ENCODE measurements around the gene SYT12. TPM values are rescaled to one million over a fixed set of nuclear protein-coding genes. Genes with fewer than 3 reads are reported as not detected.
A peak's percentile ranks its signal among the peaks of the same experiment; 100 is the strongest.

SYT12 gene
- 0.54 and 0.56 TPM in 2 replicates for total RNA-seq (2012; rRNA removed)
- polyA plus RNA-seq (2012; rRNA removed), result 0.65 and 0.74 TPM in 2 replicates
- 0.53 and 0.81 TPM in 2 replicates for polyA plus RNA-seq (2012; cell fraction: cytosol; rRNA removed)
- polyA plus RNA-seq (2012; cell fraction: nucleus; rRNA removed; ENCODE audit: low replicate concordance), result 1.4 and 1.6 TPM in 2 replicates
- percentile 16 among the genes with signal in this experiment for Bru-seq, nascent RNA
- BruChase-seq, experiment 1, labeled RNA remaining after a 6-hour chase, result percentile 12 among the genes with signal in this experiment
- BruChase-seq, experiment 2, labeled RNA remaining after a 2-hour chase, result percentile 22 among the genes with signal in this experiment
- long read RNA-seq, result 0 reads

GRCh38 chr11:67022961-67023956, at the start of gene SYT12:
SYT12 (plus strand) TSS chr11:67023134; CDS start chr11:67030145, 7,011 bp downstream.
- peaks cover 9% of the 10 kb centered on the region; the same call in 1 of the 2 replicates for H3K4me1 ChIP-seq (ENCODE audit: control insufficient read depth, insufficient read depth, low read length)
- H4K20me1 ChIP-seq (ENCODE audit: insufficient read depth, low read length), result no peaks in the 10 kb centered on the region
- H4K8ac ChIP-seq (ENCODE audit: low read depth in 2 of 2, low read length in 2 of 2), result peak within 1 kb of the TSS in 1 of 2 experiments; percentile 52; a peak in 1 of 4 replicates
- peak within 1 kb of the TSS; percentile 33 for H2BK120ac ChIP-seq (ENCODE audit: low read depth, low read length)
- no peak for TF ChIP-seq MAFK (IDR thresholded peaks at IDR 0.05; ENCODE audit: low read depth, low read length)
- TF ChIP-seq MXI1 (IDR thresholded peaks at IDR 0.05; ENCODE audit: borderline replicate concordance, low read depth, low read length), result peak; percentile 56; the same call in 1 of the 2 replicates
- 0 out of 2 replicates have a peak within 1 kb of the TSS, but pooled peaks have one; percentile 57 for H2BK20ac ChIP-seq (ENCODE audit: low read depth, low read length)
- H4K91ac ChIP-seq (ENCODE audit: insufficient read depth, low read depth, low read length), result 0 out of 2 replicates have a peak within 1 kb of the TSS, but pooled peaks have one; percentile 1
- WGBS, 2 experiments (ENCODE audit: extremely low coverage in 2 of 2, insufficient read length in 1 of 2), result 2% methylated on average over 55 of the region's 118 CpGs; no CpG with 5 or more reads in 1 of the 2 experiments
- H3K23ac ChIP-seq (ENCODE audit: low read depth, low read length), result peak within 1 kb of the TSS; percentile 65
- H2AFZ ChIP-seq (replicated peaks; ENCODE audit: low read length, poor library complexity), result peak within 1 kb of the TSS; percentile 89
- no peaks in the 10 kb centered on the region for H3K9me1 ChIP-seq (ENCODE audit: insufficient read depth, low read length)
- ChIA-PET POLR2A (ENCODE audit: unreplicated experiment) (interaction anchor here (0.6 kb wide), 1 partner anchor 461 kb away, joined by 3 read pairs; no protein-coding TSS in a partner anchor), CTCF (no interaction called here)
- no peak within 1 kb of the TSS for H3K27ac ChIP-seq (ENCODE audit: insufficient read depth, low read length)
- H3K4me2 ChIP-seq (ENCODE audit: low read depth, low read length), result peak within 1 kb of the TSS; percentile 52
- no peak for DNase-seq
- 0 out of 3 replicates have a peak within 1 kb of the TSS, but pooled peaks have one; percentile 27 for H2BK15ac ChIP-seq (ENCODE audit: low read depth, low read length)
- H2AK5ac ChIP-seq (ENCODE audit: low read depth, low read length), result peak within 1 kb of the TSS; percentile 37; the same call in 1 of the 2 replicates
- peaks cover 13% of the 10 kb centered on the region for H3K27me3 ChIP-seq (ENCODE audit: control insufficient read depth, insufficient read depth, low read length)
- ATAC-seq (ENCODE audit: low read depth), result peak; percentile 70
- no peak within 1 kb of the TSS for H2BK5ac ChIP-seq (ENCODE audit: low read depth, low read length, poor library complexity, severe bottlenecking)
- H3K18ac ChIP-seq (ENCODE audit: low read depth, low read length), result peak within 1 kb of the TSS; percentile 23; the same call in 1 of the 2 replicates
- H3K14ac ChIP-seq (replicated peaks; ENCODE audit: low read depth, low read length), result no peak within 1 kb of the TSS
- in situ Hi-C loops (cut with MboI; ENCODE audit: low sequenced_read_pairs), result no loop called here
- H3K9me3 ChIP-seq (ENCODE audit: control insufficient read depth, insufficient read depth, low read length), result no peaks in the 10 kb centered on the region
- dilution Hi-C loops (cut with HindIII; ENCODE audit: low sequenced_read_pairs, unreplicated experiment), result no loop called here
- intact Hi-C loops (cut with micrococcal nuclease), result no loop called here
- H3K36me3 ChIP-seq (ENCODE audit: control insufficient read depth, insufficient read depth, low read length), result no peaks in the 10 kb centered on the region
- peak within 1 kb of the TSS; percentile 89 for H2AK9ac ChIP-seq (replicated peaks; ENCODE audit: low read depth, low read length, poor library complexity)
- H3K79me1 ChIP-seq (ENCODE audit: low read depth in 1 of 2, low read length in 2 of 2), result no peaks in the 10 kb centered on the region
- H3K56ac ChIP-seq (ENCODE audit: extremely low read depth, insufficient read depth, low read length), result no peak within 1 kb of the TSS
- H3K4me3 ChIP-seq (ENCODE audit: insufficient read depth, low read depth, low read length), result peak within 1 kb of the TSS; percentile 31
- H3K4ac ChIP-seq (ENCODE audit: low read depth, low read length), result peak within 1 kb of the TSS; percentile 48
- no peak within 1 kb of the TSS for H3K9ac ChIP-seq (ENCODE audit: low read depth, low read length)
- no peak within 1 kb of the TSS; the same call in 1 of the 2 replicates for H4K5ac ChIP-seq (ENCODE audit: low read depth, low read length)
- BruUV-seq (replicated peaks), result no TSS peak
